Sciatic nerve (tissue), 2 donors: ENCODE measurements around the gene PLCB2. TPM values are rescaled to one million over a fixed set of nuclear protein-coding genes. Genes with fewer than 3 reads are reported as not detected.

Experiments
- ATAC-seq: fragments of 200-7000 bp; cut with Tn5 transposase; one replicate; pipeline ENCODE4 v1.9.1; 2020; ENCODE audit warnings: mild to moderate bottlenecking, moderate library complexity
- DNase-seq: peaks from one replicate; pipeline ENCODE4 v3.0.0-alpha.2; 2020; ENCODE audit warnings: low spot score
- intact Hi-C: fragments of 100-400 bp; cut with DNase I; formaldehyde crosslinking; loops from one replicate; pipeline ENCODE4 v1.14.2; 2022
- total RNA-seq: library from RNA; stranded (reverse); fragmentation: NEBNext Ultra II Directional; extraction: Animal tissue kit (Norgen Biotek cat#: 25700); gene quantifications from one replicate; pipeline ENCODE4 v1.2.1, GENCODE V29; 2021
- donor health status: DM: no; HTN: no; CAD: no.
- donor health status: DM: no; HTN: no; CAD: no.

Gene PLCB2
- total RNA-seq = 43.4 TPM

- intact Hi-C loops = no loop called here
- DNase-seq (no peak), ATAC-seq (peak; percentile 73)
Measured at GRCh38 chr15:40307421-40308211, at the start of gene PLCB2. TSS of gene PLCB2 (minus strand) at chr15:40307935. CDS start at chr15:40307672, 263 bp downstream.

- intact Hi-C loops = no loop called here
- DNase-seq (no peak), ATAC-seq (no peak)
Measured at GRCh38 chr15:40357246-40357645, 49.5 kb upstream of the PLCB2 start.

GRCh38 chr15:40355976-40356585 is 48.3 kb upstream of the PLCB2 start:
- DNase-seq (no peak), ATAC-seq (no peak)
- intact Hi-C loops = no loop called here

GRCh38 chr15:40354408-40355171 is 46.9 kb upstream of the PLCB2 start:
- DNase-seq (no peak), ATAC-seq (peak; percentile 70)
- intact Hi-C loops = no loop called here

GRCh38 chr15:40353697-40354096 is 46.0 kb upstream of the PLCB2 start:
- intact Hi-C loops = no loop called here
- DNase-seq (no peak), ATAC-seq (peak; percentile 55)

- intact Hi-C loops = no loop called here
- no peak for ATAC-seq
Measured at GRCh38 chr15:40352281-40352901, 44.7 kb upstream of the PLCB2 start.

GRCh38 chr15:40349163-40349562 is 41.4 kb upstream of the PLCB2 start:
- intact Hi-C loops = no loop called here
- ATAC-seq = no peak
- no peak for DNase-seq

More at GRCh38 chr15:40352281-40352901, 44.7 kb upstream of the PLCB2 start:
- DNase-seq = no peak

GRCh38 chr15:40348474-40348870 is 40.7 kb upstream of the PLCB2 start:
- DNase-seq (no peak), ATAC-seq (no peak)
- intact Hi-C loops = no loop called here

GRCh38 chr15:40347559-40348473 is 40.1 kb upstream of the PLCB2 start:
- DNase-seq (no peak), ATAC-seq (no peak)
- intact Hi-C loops = no loop called here

GRCh38 chr15:40346579-40347558 is 39.1 kb upstream of the PLCB2 start:
- DNase-seq (no peak), ATAC-seq (no peak)
- intact Hi-C loops = no loop called here

- ATAC-seq = peak; percentile 49
- intact Hi-C loops = no loop called here
- DNase-seq = no peak
Measured at GRCh38 chr15:40345867-40346578, 38.3 kb upstream of the PLCB2 start.

- intact Hi-C loops = no loop called here
- ATAC-seq = no peak
Measured at GRCh38 chr15:40345225-40345866, 37.6 kb upstream of the PLCB2 start.

GRCh38 chr15:40344631-40345120 is 36.9 kb upstream of the PLCB2 start:
- ATAC-seq = peak; percentile 20
- DNase-seq = peak; percentile 77
- intact Hi-C loops = no loop called here

More at GRCh38 chr15:40345225-40345866, 37.6 kb upstream of the PLCB2 start:
- DNase-seq = no peak

GRCh38 chr15:40344217-40344616 is 36.5 kb upstream of the PLCB2 start:
- intact Hi-C loops = no loop called here
- DNase-seq (no peak), ATAC-seq (no peak)

GRCh38 chr15:40343512-40343911 is 35.8 kb upstream of the PLCB2 start:
- DNase-seq = no peak
- intact Hi-C loops = no loop called here
- ATAC-seq = no peak
